Nucleus accumbens (tissue), 56 donors: Measurements from ENCODE around the gene TNXB.

Source experiments
- DNase-seq, 56 donors: peaks; one replicate each; lab custom pipeline; 2025; lab: John Stamatoyannopoulos, UW

Gene TNXB

DNA sequence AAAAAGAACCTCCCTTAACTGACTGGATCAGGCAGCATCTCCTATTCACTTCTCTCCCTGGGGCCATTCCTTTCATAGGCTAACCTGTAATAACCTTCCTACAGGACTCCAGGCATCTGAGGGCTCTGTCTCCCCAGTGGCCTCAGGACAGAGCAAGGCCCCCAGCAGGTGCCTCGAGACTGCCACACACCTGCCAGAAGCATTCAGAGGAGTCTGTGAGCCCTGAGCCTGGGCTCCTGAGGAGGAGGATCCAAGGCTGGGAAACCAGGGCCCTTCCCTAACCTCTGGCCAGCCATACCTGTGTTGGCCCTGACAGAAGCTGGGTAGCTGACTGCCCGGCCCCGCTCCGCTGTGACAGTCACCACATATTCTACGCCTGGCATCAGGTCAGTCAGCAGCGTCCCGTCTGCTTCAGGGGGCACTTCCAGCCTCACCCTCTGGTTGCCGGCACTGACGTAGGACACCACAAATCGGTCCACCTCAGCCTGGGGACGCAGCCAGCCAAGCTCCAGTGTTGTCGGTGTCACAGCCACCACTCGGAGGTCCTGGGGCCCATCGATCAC is 20.6 kb downstream of the TNXB start:
- DNase-seq = no peak

DNA sequence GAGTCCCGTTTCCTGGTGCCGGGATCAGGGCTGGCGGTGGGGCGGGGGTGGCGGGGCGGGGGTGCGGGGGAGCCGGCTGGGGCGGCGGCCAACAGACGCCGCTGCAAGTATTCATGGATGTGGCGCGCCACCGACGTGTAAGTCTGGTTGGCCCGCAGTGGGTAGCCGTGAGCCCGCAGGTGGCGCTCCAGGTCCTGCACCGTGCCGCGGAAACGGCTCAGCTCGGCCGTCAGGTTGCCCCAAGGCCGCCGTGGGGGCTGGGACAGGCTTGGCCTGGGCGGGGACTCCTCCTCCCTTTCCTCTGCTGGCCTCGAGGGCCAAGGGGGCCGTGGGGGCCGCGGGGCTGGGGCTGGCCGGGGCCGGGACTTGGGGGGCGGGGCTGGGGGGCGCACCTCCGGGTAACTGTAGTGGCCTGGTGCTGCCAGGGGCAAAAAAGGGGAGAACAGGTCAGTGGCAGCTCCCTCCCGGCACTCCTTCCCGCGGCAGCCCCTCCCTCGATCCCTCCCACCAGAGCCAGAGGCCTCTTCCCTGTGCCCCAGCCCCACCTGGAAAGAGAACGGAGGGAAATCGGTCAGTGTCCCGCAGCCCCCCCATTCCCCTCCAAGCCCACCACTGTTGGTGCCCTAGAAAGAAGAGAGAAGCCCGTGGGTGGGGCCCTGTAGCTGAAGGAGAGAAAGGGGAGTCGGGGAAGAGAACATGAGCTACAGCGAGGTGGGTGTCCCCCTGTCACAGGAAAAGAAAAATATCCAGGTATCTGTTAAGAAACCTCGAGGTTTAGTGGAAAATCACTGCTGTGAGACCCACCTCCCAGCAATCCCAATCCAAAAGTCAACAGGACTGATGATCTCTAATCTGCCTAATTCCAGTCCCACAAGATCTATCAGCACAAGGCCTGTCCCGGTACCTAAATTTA is 21.3 kb downstream of the TNXB start:
- peak in 12 of 56 donors; percentile 4 to 44 (median 18) for DNase-seq

DNA sequence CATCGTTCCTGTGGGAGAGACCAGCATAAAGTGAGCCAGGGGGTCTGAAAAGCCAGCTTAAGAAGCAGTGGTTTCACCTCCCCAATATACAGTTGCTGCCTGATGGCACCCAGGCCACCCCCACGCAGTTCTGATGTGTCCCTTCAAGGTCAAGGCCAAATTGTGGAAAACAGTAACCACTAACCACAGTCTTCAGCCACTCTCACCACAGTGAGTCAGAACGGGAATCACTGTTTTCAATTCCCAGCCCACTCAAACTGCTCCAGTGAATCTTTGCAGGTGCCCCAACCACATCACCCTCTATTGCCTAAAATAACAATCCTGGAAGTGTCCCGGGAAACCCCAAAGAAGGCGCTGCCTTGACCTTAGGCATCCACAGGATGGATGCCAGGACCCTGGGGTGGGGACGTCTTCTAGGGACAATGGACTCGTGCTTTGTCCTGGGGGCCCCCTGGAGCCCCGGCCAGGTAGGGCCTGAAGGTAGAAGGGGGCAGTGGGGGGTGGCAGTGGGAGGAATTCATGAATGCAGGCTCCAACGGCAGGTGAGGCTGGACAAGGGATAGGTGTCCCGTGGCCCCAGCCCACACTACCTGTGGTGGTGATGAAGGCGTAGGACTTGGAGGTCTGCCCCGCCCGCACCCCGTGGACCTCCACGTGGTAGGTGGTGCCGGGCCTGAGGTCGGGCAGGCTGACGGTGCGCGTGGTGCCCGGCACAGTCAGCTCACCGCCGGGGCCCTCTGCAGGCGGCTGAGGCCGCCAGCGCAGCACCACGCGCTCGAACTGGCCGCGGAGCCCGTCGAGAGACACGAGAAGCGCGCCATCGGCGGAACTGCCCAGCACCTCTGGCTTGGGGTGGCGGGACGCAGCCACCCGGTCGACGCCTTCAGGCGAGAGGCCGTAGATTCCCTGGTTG is 22.2 kb downstream of the TNXB start:
- no peak for DNase-seq

DNA sequence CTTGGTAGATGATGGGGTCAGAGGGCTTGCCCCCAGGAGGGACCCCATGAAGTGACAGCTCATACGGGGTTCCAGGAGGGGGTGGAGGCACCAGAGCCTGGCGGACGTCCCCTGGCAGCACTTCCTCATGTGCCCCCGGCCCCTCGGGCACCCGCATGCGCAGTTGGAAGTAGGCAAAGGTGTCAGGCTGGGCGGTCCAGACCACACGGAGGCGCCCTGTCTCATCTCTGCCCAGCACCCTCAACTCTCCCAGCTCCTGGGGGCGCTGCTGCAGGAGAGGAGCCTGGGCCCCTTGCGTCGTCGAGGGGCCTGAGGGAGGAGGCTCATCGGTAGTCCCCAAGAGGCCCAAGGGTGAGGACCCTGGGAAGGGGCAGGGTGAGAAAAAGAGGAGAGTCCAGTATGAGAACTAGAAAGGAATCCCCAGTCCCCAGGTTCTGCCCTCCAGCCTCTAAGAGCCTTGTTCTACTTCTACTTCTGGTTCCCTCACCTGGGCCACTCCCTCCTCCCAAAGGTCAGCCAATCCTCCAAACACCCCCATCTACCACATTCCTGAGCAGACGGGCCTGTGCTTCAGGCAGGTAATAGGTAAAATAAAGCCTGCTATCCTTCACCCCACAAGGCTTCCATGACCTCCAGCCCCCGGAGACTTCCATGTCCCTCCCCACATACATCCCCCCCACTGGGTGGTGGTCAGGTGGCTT is 23.2 kb downstream of the TNXB start:
- no peak for DNase-seq

DNA sequence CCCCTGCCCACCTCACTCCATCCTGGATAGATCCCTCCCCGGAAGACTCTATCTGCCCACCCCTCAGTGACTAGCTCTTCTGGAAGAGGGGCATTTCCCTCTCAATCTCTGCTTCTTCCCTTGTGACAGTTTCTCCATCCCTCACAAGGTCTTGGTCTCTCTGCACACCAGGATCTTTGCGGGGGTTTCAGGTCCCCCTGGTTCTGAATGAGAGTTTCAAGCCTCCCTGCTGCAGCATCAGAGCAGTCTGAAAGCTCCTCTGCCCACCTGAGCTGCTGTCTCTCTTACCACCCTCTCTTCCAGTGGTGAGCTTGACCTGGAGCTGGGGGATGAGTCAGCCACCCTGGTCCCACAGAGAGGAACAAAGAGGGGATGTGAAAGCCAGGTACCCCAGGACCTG is 24.4 kb downstream of the TNXB start:
- DNase-seq = no peak

DNA sequence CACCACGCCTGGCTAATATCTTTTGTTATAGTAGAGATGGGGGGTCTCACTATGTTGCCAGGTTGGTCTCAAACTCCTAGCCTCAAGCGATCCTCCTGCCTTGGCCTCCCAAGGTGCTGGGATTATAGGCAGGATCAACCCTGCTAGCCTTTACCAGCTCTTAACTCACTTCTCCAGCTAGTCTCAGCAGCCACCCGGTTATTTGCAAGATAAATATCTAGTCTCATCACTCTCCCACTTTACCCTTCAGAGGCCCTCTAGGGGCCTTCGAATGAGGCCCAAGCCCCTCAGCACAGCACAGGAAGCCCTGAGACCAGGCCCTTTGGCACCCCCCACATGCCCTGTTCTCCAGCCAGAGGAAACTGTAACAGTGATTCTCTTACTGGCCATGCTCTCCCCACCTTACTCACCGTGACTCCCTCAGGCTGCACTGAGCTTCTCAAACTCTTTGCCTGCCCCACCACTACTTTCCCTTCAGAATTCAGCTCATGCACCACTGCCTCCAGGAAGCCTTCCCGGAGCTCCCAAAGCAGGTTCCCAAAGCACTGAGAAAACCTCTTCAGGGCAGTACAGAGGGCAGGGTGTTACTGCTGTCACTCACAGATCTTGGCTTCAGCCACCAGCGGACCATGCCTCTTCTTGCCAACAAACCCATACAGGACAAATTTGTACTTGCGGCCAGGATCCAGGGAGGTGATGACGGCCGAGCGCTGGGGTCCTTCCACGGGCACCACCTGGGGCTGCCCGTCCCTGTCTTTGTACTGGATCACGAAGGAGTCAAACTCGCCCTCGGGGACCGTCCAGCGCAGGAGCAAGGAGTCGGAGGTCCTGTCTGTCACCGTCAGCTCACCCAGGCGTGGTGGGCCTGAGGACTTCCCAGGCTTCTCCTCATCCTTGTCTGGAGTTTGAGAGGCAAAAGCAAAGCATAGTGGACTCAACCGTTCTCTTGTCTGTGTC is 25.0 kb downstream of the TNXB start:
- no peak for DNase-seq

DNA sequence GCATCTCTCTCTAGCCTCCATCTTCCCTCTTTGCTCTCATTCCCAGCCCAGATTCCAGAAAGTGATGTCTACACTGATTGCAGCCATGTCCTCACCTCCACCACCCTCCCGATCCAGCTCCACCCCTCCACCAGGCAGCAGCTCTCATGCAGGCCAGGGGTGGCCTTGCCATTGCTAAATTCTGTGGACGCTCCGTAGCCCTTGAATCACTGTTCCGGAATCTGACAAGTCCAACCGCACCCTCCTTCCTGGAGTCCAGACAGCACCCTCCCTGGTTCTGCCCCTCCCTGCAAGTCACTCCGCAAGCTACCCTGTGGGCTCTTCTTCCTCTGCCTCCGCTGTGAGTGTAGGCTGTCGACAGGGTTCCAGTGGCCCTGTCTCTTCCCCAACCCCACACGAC is 26.2 kb downstream of the TNXB start:
- DNase-seq = no peak

DNA sequence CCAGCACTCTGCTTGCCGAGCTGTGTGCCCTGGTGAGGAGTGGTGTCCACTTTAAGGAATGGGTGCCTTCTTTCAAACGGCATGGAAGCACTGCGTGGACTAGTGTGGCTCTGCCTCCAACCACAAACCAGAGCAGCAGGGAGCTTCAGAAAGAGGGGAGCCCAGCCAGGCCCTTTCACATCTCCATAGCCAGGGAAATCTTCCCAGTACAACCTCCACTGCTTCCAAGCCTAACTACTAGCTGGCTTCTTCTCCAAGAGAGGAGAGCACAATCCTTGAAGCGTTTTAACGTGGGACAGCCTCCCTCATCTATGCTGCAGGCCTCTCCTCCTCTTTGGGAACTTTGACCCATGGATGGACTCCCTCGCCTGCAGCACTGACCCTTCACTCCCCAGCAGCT is 26.7 kb downstream of the TNXB start:
- no peak for DNase-seq

DNA sequence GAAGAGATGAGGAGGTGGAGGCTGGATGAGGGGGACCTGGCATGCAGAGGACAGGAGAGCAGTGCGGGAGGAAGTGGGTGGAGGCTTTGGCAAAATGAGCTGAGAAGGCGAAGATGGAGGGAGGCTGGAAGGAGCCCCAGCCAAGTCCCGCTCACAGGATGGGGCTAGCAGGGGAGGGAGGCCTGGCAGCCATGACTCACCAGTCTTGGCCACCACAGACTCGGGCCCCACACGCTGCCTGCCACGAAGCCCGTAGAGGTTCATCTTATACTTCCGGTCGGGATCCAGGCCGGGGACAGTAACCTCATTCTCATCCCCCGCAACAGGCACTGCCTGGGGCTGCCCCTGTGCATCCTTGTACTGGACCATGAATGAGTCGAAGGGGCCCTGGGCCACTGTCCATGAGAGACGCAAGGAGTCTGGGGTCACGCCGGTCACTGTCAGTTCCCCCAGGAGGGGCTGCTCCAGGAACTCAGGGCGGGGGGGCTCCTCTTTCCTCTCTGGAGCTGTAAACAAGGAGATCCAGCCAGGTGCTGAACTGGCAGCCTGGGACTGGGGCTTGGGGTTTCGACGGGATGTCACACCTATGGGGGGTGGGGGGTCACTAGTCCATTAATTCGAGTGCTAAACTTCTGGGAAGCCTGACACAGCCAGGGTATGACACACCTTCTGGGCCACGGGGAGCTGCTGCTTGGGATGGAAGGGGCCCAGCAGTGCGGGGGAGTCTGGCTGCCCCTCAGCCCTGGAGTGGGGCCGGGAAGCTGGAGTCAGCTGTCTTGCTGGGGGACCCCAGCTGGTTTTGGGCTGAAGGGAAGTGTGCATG is 27.8 kb downstream of the TNXB start:
- no peak for DNase-seq

DNA sequence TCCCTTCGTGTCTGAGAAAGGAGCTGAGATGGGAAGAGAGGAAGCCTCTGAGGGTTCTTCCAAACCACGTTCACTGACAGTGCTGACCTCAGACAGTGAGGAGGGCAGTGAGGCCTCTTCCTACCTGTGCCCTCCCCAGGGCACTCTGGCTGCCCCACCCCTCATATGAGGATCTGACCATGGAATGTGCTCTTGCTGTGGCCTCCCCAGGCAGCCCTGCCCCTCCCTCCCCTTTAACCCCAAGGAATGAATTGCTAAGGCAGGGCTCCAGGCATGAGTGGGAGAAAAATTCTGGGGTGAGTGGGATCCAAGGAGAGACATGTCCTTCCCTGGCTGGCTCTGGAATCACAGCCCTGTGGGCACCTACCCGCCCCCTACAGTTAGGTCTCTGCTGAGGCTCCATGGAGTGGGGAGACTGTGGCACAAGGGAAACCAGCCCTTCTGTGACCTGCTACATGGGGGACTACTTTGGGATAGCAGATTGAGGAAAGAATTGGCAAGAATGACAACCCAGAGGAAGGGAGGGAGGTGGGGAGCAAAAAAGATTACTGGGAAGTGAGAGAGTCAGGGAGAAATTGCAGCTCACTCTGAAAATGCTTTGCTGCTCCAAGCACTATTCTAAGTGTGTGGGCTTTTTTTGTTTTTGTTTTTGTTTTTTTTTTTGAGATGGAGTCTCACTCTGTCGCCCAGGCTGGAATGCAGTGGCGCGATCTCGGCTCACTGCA is 29.4 kb downstream of the TNXB start:
- no peak for DNase-seq

DNA sequence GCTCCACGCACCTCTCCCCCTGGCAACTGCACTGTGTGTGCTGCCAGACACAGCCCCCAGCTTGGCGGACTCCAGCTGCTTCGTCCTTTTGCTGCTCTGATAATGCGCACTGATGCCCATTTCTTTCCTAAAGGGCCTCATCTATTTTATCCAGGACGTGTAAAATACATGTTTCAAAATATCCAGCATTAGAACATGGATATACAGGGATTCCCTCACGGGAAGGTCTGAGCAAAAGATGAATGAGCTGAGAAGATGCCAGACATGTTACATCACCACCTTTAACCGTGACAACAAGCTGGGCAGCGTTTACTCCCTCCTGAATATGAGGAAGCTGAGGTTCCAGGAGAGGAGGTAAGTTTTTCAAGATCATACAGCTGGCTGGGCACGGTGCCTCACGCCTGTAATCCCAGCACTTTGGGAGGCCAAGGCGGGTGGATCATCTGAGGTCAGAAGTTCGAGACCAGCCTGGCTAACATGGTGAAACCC is 32.8 kb downstream of the TNXB start:
- no peak for DNase-seq

DNA sequence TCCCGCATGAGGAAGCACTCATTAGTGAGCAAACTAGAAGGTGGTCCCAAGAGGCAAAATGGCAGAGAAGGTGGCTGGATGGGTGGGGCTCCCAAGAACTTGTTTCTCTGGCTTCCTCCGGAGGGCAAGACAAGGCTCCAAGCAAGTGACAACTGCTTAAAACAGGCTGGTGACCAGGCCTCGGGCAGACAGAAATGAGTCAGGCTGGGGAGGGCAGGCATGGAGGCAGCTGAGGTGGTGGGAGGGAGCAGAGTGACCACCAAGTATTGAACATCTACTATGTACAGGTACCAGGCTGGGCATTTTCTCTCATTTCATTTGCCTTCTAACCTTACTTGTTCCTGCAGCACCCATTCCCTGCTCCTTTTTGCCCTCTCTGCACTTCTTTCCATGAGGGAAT is 33.4 kb downstream of the TNXB start:
- DNase-seq = no peak

DNA sequence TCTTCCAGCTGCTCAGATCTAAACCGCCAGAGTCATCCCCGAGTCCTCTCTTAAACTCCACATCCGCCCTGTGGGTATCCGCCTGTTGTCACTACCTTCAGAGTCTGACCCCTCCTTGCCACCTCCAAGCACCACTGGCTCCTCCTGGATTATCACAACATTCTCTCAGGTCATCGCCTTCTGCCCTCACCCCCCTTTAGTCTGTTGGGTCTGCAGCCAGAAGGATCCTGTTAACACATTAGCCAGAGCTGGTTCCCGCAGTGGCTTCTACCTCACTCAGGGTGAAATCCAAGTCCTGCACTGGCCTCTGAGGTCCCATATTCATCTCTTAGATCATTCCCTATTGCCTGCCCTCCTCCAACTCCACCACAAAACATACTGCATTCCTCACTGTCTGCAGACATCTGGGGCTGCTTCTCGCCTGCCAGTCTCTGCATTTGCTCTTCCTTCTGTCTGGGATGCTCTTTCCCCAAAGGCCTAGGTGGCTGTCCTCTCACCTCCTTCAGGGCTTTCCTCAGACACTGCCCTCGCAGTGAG is 34.1 kb downstream of the TNXB start:
- no peak for DNase-seq

DNA sequence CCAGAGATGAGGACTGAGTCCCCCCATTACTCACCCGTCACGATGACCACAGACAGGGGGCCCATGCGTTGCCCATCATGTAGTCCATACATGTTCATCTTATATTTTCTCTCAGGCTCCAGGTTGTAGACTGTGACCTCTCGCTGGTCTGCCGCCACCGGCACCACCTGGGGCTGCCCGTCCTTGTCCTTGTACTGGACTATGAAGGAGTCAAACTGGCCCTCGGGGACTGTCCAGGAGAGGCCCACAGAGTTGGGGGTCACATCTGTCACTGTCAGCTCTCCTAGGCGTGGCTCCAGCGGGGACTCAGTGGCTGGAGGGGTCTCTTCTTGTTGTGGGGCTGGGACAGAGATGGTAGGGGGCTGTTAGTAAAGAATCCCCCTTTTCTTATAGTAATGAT is 35.5 kb downstream of the TNXB start:
- no peak for DNase-seq

DNA sequence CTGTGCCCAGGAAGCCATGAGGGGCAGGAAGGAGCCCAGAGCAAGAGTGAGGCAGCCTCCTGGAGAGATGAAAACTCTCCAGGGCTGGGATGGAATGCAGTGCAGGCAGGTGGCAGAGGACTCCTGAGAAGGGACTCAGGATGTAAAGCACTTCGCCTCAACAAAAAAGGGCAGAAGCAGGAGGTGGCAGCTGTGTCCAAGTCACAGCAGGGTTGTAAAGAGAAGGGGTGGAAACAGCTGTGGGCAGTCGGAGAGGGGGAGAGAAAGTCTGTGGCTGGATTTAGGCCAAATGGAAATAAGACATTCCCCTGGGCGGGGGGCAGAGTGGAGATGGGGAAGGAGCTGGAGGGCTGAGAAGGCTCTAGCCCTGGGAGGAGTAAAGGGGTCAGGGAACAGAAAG is 36.0 kb downstream of the TNXB start:
- no peak for DNase-seq

DNA sequence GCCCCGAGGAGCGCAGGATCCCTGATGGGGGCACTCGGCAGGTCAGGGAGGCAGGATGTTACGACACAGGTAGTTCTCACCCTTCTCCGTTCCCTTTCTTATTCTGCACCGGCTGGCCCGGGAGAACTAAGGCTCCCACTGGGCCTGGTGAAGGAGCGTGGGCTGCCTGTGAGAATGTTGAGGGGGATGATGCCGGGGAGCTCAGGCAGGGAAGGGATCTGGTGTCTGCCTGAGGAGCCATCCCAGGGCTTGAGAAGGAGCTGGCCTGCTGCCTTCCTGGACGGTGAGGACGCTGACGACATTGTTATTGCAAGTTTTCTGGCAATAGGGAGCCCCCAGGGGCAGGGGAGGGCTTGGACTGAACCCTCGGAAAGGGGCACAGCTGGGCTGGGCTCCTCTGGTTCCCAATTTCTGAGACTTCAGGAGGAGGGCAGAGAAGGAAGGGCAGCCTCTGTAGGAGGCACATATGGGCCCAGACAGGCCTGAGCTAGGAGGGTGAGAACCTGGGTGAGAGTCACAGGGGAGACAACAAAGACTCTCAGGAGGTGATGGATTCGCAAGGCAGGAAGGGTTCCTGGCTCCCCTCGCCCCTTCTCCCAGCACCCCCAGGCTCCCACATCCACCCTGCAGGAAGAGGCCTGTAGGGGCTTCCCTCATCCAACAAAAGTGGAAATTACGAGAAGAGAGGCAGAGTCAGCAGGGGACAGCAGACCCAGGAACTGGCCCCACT is 38.2 kb downstream of the TNXB start:
- no peak for DNase-seq
